Nucleus accumbens (tissue), 56 donors: Measurements from ENCODE around the gene ARMC7.
A peak's percentile ranks its signal among the peaks of the same experiment; 100 is the strongest.
"Not testable (repeated sequence)": the region's sequence is repeated elsewhere in the genome, so short reads cannot be mapped to it uniquely, and the experiment has no call there.

ENCODE experiments used
- DNase-seq, 56 donors: peaks; one replicate each; lab custom pipeline; 2025; lab: John Stamatoyannopoulos, UW

ARMC7 gene

GRCh38 chr17:75125984-75126383 is 16.2 kb downstream of the ARMC7 start:
- DNase-seq = no peak

GRCh38 chr17:75126954-75127353 is 17.2 kb downstream of the ARMC7 start:
- DNase-seq = no peak

DNA sequence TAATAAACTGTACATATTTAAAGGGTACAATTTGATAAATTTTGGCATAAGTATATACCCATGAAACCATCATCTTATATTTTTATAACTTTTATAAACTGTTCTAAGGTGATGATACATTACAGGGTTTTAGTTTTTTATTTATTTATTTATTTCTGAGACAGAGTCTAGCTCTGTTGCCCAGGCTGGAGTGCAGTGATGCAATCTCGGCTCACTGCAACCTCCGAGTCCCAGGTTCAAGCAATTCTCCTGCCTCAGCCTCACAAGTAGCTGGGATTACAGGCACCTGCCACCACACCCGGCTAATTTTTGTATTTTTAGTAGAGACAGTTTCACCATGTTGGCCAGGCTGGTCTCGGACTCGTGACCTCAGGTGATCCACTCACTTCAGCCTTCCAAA is 18.2 kb downstream of the ARMC7 start:
- not testable (repeated sequence) for DNase-seq

GRCh38 chr17:75128694-75129505 is 19.1 kb downstream of the ARMC7 start:
- no peak for DNase-seq

DNA sequence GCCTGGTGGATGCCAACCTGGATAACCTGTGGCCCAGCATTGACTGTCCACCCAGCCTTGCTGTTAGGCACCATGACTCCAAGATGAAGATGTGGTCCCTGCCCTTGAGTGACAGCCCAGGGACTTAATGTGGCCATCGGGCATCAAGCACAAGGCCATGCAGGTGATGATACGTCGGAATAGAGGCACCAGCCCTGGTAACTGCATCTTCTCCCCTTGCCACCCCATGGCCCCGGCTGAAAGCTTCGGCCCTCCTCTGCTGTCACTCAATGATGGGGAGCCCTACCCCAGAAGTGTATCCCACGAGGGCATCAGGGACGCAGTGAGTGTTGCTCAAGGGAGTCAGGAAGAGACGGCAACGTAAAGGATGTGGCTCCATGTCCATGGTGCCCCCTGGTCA is 19.8 kb downstream of the ARMC7 start:
- DNase-seq = no peak

DNA sequence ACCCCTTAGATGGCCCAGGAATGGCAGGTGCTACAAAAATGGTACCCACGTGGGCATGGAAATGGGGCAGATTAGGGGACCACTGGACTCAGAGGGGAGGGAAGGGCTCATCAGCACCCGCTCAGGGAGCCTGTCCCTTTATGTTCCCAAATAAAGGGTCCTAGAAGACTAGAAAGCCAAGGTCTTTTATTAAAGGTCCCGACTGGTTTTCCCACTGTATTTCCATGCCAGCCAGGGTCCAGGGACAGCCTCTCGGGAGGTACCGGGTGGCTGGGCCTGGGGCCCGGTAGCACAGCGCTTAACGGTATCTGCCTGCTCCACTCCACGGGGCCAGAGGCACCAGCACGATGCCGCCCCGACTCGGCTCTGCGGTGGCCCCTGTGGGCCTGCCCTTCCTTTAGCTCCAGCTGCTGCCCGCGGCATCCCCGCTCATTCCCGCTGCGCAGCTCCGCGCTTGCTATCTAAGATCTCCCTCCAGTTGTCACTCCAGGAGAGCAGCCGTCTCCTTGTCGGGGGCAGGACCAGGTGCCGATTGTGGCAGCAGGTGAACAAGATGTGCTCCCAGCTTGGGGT is 20.4 kb downstream of the ARMC7 start:
- DNase-seq = peak in 1 of 56 donors; percentile 22

DNA sequence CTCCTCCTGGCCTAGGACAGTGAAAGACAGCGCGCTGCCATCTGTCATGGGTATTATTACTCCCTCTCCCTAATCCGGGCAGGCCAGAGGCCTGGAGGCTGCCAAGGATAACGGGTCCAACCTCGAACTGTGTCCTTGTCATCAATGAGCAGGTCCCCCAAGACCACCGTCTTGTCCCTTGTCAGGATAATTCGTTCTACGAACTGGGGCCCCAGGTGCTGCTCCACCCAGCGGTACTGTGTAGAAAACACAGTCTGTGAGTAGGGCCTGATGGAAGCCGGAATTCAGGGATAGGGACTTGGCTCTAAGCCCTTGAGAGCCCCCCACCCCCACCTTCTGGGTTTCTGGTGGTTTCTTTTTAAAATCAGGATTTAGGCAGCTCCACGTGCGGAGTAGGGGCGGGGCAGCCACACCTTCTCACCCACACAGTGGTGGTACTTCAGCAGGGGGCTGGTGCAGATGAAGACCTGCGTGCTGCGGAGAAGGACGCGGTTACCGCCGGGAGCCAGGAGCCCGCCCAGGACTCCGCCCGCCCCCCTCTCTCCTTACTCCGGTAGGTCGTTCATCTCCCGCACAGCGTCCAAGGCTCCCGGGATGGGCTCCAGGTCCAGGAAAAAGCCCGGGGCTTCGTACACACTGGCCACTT is 21.0 kb downstream of the ARMC7 start:
- peak in 36 of 56 donors; percentile 23 to 81 (median 48) for DNase-seq

- peak in 51 of 56 donors; percentile 17 to 85 (median 62) for DNase-seq
Observed at GRCh38 chr17:75131278-75132017, 21.7 kb downstream of the ARMC7 start, which contains the start of gene NT5C. NT5C (minus strand) TSS chr17:75131742; CDS start chr17:75131707, 35 bp downstream.

DNA sequence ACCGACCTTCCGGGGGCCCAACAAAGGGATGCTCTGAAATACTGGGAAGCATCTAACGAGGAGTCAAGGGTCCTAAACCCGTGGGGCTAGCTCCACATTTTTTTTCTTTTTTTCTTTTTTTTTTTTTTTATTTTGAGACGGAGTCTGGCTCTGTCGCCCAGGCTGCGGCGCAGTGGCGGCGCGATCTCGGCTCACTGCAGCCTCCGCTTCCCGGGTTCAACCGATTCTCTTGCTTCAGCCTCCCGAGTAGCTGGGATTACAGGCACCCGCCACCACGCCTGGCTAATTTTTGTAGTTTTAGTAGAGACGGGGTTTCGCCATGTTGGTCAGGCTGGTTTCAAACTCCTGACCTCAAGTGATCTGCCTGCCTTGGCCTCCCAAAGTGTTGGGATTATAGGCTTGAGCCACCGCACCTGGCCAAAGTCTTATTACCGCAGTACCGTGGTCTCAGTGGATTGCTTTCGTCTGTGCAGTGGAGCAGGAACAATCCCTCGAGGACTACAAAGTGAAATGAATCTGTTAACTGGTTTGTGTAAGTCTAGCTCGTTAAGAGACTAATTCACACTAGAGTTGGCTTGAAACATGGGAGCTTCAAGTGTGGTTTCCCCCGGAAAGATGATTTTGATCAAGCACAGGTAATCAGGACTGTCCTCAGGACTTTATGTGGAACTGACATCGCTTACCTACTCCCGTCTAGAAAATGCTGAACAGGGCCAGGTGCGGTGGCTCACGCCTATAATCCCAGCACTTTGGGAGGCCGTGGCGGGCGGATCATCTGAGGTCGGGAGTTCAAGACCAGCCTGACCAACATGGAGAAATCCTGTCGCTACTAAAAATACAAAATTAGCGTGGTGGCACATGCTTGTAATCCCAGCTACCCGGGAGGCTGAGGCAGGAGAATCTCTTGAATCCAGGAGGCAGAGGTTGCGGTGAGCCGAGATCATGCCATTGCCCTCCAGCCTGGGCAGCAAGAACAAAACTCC is 22.5 kb downstream of the ARMC7 start:
- DNase-seq = not testable (repeated sequence)

GRCh38 chr17:75133001-75133400 is 23.2 kb downstream of the ARMC7 start:
- no peak for DNase-seq

DNA sequence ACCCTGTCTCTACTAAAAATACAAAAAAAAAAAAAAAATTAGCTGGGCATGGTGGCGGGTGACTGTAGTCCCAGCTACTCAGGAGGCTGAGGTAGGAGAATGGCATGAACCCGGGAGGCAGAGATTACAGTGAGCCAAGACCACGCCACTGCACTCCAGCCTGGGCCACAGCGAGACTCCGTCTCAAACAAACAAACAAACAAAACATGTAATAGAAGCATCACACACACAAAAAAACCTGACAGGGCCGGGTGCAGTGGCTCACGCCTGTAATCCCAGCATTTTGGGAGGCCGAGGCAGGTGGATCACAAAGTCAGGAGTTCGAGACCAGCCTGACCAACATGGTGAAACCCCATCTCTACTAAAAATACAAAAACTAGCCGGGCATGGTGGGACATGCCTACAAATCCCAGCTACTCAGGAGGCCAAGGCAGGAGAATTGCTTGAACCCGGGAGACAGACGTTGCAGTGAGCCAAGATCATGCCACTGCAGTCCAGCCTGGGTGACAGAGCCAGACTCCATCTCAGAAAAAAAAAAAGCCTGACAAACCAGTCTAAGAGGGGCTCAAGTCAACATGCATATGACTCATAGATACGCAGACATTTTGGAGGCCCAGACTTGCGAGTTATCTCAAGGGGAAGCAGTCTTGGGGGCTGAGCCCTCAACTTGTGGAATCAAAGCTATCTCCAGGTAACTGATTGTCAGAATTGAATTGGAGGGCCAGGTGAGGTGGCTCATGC is 24.0 kb downstream of the ARMC7 start:
- not testable (repeated sequence) for DNase-seq

DNA sequence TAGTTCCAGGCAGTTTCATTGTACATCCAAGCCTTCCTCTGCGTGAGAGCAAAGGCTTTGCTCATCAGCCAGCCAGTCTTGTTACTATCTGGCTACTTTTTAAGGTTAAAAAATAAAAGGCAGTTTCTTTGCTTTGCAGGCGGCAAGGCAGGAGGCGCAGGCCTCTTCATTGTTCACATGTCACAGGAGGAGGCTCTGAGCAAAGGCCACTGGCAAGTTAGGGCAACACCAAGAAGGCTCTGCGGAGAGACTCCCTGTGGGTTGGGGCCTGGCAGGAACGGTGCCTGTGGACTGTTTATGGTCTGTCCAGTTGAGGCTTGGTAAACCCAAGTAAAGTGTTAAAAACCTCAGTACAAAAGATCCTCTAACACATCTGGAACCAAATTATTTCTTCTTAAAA is 25.7 kb downstream of the ARMC7 start:
- DNase-seq = no peak

DNA sequence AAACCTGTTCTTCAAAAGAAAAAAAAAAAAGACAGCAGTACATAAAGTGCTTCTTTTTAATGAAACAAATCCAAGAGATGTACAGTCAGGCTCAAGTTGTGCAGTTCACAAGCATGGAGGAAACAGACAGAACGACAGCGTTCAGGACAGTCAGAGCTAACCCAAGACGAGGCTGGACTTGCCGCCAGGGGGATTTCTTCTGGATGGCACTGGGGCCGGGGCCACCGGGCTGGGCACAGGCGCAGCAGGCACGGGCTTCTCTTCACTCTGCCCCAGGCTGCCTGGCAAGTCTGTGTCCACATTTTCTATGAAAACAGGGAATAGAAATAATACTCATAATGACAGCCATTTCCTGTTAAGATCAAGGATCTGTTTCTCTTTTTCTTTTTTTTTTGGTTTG is 26.2 kb downstream of the ARMC7 start:
- DNase-seq = no peak

- DNase-seq = not testable (repeated sequence)
Observed at GRCh38 chr17:75137762-75138161, 28.0 kb downstream of the ARMC7 start.

GRCh38 chr17:75138519-75138918 is 28.8 kb downstream of the ARMC7 start:
- DNase-seq = no peak

DNA sequence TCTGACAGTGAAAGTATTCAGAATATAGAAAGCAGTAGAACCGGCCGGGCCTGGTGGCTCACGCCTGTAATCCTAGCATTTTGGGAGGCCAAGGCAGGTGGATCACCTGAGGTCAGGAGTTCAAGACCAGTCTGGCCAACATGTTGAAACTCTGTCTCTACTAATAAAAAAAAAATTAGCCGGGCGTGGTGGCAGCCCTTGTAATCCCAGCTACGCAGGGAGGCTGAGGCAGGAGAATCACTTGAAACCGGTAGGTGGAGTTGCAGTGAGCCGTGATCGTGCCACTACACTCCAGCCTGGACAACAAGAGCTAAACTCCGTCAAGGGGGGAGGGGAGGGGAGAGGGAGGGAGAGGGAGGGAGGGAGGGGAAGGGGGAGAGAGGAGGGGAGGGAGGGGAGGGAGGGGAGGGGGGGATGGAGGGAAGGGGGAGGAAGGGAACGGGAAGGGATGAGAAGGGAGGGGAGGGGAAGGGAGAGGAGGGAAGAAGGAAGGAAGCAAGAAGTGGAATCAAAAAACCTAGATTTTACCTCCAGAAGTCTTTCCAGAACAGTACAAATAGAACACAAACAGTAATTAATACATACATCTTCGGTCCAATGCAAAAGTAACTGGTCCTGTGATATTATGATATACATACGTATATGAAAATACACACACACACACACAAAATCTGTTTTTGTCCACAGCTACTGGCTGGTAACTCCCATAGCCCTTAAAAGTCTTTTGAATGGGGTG is 32.6 kb downstream of the ARMC7 start:
- no peak for DNase-seq

- no peak for DNase-seq
Observed at GRCh38 chr17:75144816-75145512, 35.2 kb downstream of the ARMC7 start.

- DNase-seq = no peak
Observed at GRCh38 chr17:75146592-75146991, 36.8 kb downstream of the ARMC7 start.
